HT-29 (cell line): ENCODE results near the gene KRTAP10-4. TPM values are rescaled to one million over a fixed set of nuclear protein-coding genes. Genes with fewer than 3 reads are reported as not detected.
"Not testable (repeated sequence)": the region's sequence is repeated elsewhere in the genome, so short reads cannot be mapped to it uniquely, and the experiment has no call there.

Source experiments
- DNase-seq: peaks from one replicate; pipeline ENCODE4 v3.0.0-alpha.2; 2015; ENCODE audit warnings: low spot score
- total RNA-seq: library from RNA; depleted of rRNA; stranded (reverse); fragments of >200 nt; shearing (Covaris generic); gene quantifications from 2 replicates; pipeline ENCODE4 v1.2.3, GENCODE V29; 2014

The KRTAP10-4 gene
- total RNA-seq, 1 experiment from 2014 or later: not detected

GRCh38 chr21:44534688-44535087, 38.8 kb upstream of the KRTAP10-4 start:
- DNase-seq: no peak

GRCh38 chr21:44535963-44536362, 37.6 kb upstream of the KRTAP10-4 start:
- no peak for DNase-seq

GRCh38 chr21:44537930-44538911, 35.3 kb upstream of the KRTAP10-4 start:
- DNase-seq: no peak

DNA sequence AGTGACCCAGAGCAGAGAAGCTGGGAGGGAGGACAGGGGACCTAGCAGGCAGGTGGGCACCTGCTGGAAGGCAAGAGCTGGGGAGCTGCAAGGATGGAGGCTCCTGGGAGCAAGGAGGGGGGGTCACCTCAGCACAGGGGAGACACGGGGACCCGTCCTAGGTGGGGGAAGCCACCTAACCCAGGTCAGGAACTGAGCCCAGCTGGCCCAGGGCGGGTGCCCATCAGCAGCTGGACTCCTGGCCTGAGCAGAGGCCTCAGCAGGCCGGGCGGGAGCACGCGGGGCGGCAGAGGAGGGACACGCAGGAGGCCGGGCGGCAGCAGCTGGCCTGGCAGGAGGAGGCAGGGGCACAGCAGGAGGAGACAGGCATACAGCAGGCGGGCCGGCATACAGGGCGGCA, 34.5 kb upstream of the KRTAP10-4 start:
- DNase-seq: no peak

GRCh38 chr21:44539991-44540666, 33.4 kb upstream of the KRTAP10-4 start, which contains the start of gene KRTAP10-1:
Gene KRTAP10-1 (minus strand): TSS chr21:44540195. CDS start chr21:44540150, 45 bp downstream.
- no peak for DNase-seq

- DNase-seq: no peak
These were observed 32.7 kb upstream of the KRTAP10-4 start for GRCh38 chr21:44540741-44541288.

- DNase-seq: no peak
These were observed 30.8 kb upstream of the KRTAP10-4 start for GRCh38 chr21:44542716-44543115.

DNA sequence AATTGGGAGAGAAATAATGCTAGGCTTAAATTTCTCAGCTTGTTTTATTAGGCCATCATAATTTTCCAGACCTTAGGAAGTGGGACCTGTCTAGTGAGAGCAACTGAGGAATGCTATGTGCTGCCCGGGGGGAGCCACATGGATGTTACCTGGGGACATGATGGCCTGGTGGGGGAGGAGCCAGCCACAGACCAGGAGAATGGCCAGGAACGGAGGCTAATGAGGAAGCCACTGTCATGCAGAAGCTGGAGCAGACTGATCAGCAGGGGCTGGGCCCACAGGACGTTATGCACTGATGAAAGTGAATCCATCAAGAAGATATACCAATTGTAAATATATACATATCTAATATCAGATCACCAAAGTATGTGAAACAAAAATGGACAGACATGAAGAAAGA, 29.0 kb upstream of the KRTAP10-4 start:
- no peak for DNase-seq

DNA sequence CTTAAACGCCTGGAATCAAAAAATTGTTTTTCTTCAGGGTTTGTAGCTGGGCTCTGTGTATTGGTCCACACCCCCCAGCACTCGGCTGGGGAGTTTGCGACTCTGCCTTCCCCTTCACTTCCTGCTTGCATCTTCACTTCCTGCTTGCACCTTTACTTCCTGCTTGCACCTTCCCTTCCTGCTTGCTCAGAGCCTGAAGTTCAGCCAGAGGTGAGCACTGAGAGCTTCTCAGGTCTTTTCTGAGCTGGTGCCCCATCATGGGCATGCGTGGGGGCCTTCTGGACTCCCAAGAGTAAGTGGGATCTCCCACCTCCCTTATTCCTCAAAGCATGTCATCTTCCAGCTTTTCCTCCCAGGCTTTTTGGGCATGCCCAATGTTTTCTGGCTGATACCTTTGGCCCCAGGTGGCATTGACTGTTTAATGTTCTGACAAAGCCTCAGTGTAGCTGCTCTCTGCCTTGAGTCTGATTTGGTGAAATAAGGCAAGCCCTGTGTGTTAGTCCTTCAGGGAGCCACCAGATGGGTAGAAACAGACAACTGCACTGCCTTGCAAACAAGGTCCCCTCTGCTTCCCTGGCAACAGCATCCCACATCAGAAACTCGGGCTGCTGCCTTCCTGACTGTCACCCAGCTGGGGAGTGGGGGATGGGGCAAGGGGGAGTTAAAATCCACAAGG, 25.7 kb upstream of the KRTAP10-4 start:
- DNase-seq: no peak

DNA sequence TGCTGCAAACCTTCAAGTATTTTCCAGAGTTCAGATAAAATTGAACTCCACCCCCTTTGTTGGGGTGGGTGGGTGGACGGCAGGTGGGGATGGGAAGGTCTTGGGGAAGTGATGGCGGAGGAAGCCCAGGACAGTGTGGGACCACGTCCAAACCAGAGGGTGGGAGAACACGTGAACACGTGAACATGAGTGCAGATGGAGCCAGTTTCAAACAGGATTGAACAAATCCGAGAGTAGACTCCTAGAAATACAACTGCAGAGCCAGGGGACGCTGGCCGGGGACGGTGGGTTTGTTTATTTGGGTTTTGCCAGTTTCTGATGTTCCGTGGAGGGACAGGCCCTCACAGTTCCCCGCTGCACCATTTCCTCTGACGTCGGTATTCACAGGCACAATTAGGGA, 25.1 kb upstream of the KRTAP10-4 start:
- DNase-seq: no peak

DNA sequence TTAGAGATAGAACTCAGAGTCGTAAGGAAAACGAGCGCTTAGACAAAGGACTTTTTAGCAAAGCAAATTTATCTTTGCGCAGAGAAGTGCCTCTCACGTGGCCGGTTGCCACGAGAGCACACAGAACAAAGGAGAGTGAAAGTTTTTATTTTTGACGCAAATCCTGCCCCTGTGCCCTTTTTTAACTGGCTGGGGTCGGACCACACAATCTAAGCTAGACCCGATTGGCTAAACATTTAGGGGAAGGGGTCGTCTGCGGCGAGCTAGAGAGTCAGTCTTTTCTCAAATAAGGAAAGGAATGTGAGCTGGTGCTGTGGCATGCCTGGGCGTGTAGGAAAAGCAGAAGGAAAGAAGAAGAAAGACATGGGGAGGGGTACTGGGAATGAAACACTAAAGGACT, 24.6 kb upstream of the KRTAP10-4 start:
- no peak for DNase-seq

GRCh38 chr21:44549525-44550211, 23.9 kb upstream of the KRTAP10-4 start:
- DNase-seq: no peak

- DNase-seq: not testable (repeated sequence)
These were observed 23.2 kb upstream of the KRTAP10-4 start for GRCh38 chr21:44550285-44550684.

- no peak for DNase-seq
These were observed 22.7 kb upstream of the KRTAP10-4 start for GRCh38 chr21:44550807-44551206.

GRCh38 chr21:44551340-44551961, 22.1 kb upstream of the KRTAP10-4 start, which contains the start of gene KRTAP10-2:
Gene KRTAP10-2 (minus strand): TSS chr21:44551505. CDS start chr21:44551458, 47 bp downstream.
- DNase-seq: no peak

DNA sequence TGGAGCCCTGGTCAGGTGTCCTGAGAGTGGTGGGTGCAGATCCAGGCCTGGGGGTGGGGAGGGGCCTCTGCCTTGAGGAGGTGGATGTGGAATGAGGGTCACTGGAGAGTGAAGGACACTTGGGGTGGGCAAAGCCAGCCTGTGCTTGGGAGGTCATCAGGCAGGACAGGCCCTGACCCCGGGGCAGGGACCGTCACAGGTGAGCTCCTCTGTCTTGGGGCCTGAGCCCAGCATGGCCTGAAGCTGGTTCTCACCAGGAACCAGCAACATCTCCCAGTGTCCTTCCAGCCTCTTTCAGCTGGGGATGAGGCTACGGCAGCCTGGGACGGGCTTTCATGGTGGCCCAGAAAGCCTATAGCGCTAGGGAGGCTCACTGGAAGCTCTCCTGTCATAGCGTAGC, 21.4 kb upstream of the KRTAP10-4 start:
- no peak for DNase-seq

GRCh38 chr21:44552681-44553080, 20.8 kb upstream of the KRTAP10-4 start:
- no peak for DNase-seq

- DNase-seq: no peak
These were observed 18.2 kb upstream of the KRTAP10-4 start for GRCh38 chr21:44555200-44555875.

DNA sequence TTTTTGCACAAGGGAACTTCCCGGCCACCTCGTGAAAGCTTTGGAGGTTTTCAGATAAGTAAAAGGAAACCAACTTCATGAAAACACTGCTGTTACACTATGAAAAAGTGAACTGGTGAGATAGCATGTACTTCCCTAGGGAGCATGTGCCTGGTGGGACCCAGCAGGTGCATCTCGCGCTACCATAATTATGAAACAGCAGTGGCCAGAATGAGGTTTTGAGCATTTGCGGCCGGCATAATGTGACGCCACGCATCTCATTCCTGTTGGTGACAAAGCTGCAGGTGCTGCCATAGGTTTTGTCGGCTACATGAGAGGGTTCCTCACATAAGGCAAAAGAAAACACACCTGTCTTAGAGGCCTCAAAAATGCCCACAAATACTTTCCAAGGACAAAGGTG, 16.6 kb upstream of the KRTAP10-4 start:
- no peak for DNase-seq
